HEK293 (cell line): ENCODE measurements around the gene ZDHHC1.

ENCODE experiments used
- CTCF ChIA-PET: fragments of 350-600 bp; formaldehyde crosslinking; extraction: SDS; loops from one replicate; lab custom pipeline; 2021; ENCODE audit warnings: antibody characterized with exemption; lab: Yijun Ruan, JAX
- POLR2A ChIA-PET: fragments of 300-600 bp; formaldehyde crosslinking; extraction: SDS; loops from one replicate; lab custom pipeline; 2020; ENCODE audit warnings: antibody characterized with exemption, inconsistent platforms; lab: Yijun Ruan, JAX
- H3K27ac ChIP-seq: fragments of 200-500 bp; sonication (Bioruptor generic); 2 replicates; pipeline ENCODE4 v1.5.1; 2014; ENCODE audit warnings: low read depth, low read length, control low read depth, inconsistent platforms; ENCODE audit errors: extremely low read depth
- H3K36me3 ChIP-seq, 2 experiments: fragments of 200-500 bp in 1 of 2; sonication (Bioruptor generic) in 1 of 2; 1 replicate in 1 of 2; 2 replicates in 1 of 2; pipeline ENCODE4 v1.5.1; 2014 to 2017; ENCODE audit warnings: inconsistent platforms in 2 of 2, low read length in 2 of 2; ENCODE audit not compliant: control insufficient read depth in 2 of 2, insufficient read depth in 1 of 2
- H3K4me1 ChIP-seq: fragments of 200-500 bp; sonication (Bioruptor generic); 2 replicates; pipeline ENCODE4 v1.5.1; 2014; ENCODE audit warnings: mild to moderate bottlenecking, low read length, inconsistent platforms; ENCODE audit not compliant: control insufficient read depth, insufficient read depth
- H3K4me3 ChIP-seq: 2 replicates; pipeline ENCODE4 v1.5.1; 2011; ENCODE audit warnings: low read depth, mild to moderate bottlenecking, control low read depth, low read length, moderate library complexity
- H3K9me3 ChIP-seq: fragments of 200-500 bp; sonication (Bioruptor generic); 2 replicates; pipeline ENCODE4 v1.5.1; 2014; ENCODE audit warnings: low read depth, low read length, inconsistent platforms; ENCODE audit not compliant: control insufficient read depth, insufficient read depth
- GFI1B ChIP-seq: fragments of 450-650 bp; formaldehyde crosslinking; IDR thresholded peaks from 2 replicates; pipeline ENCODE4 v1.5.1; 2016; ENCODE audit warnings: missing biosample characterization, missing genetic modification characterization
- KLF1 ChIP-seq: fragments of 450-650 bp; formaldehyde crosslinking; IDR thresholded peaks from 2 replicates; pipeline ENCODE4 v1.5.1; 2016; ENCODE audit warnings: missing biosample characterization, missing genetic modification characterization
- KLF10 ChIP-seq: fragments of 450-650 bp; IDR thresholded peaks from 2 replicates; pipeline ENCODE4 v1.5.1; 2018; ENCODE audit warnings: missing biosample characterization, mild to moderate bottlenecking, missing genetic modification characterization
- KLF16 ChIP-seq: fragments of 450-650 bp; formaldehyde crosslinking; IDR thresholded peaks from 2 replicates; pipeline ENCODE4 v1.5.1; 2017; ENCODE audit warnings: missing biosample characterization, missing genetic modification characterization
- KLF9 ChIP-seq: fragments of 450-650 bp; formaldehyde crosslinking; IDR thresholded peaks from 2 replicates; pipeline ENCODE4 v1.5.1; 2016; ENCODE audit warnings: missing biosample characterization, missing genetic modification characterization, low read depth
- PATZ1 ChIP-seq: fragments of 450-650 bp; formaldehyde crosslinking; IDR thresholded peaks from 2 replicates; pipeline ENCODE4 v1.5.1; 2016; ENCODE audit warnings: missing biosample characterization, missing genetic modification characterization
- SP3 ChIP-seq: fragments of 450-650 bp; formaldehyde crosslinking; IDR thresholded peaks from 2 replicates; pipeline ENCODE4 v1.5.1; 2016; ENCODE audit warnings: missing biosample characterization, missing genetic modification characterization
- SP7 ChIP-seq: fragments of 450-650 bp; formaldehyde crosslinking; IDR thresholded peaks from 2 replicates; pipeline ENCODE4 v1.5.1; 2016; ENCODE audit warnings: missing biosample characterization, missing genetic modification characterization
- ZBTB11 ChIP-seq: fragments of 450-650 bp; formaldehyde crosslinking; conservative IDR thresholded peaks from 2 replicates; pipeline ENCODE4 v1.5.1; 2016; ENCODE audit warnings: low read depth, missing biosample characterization, missing genetic modification characterization
- ZBTB20 ChIP-seq: fragments of 450-650 bp; formaldehyde crosslinking; IDR thresholded peaks from 2 replicates; pipeline ENCODE4 v1.5.1; 2016; ENCODE audit warnings: missing biosample characterization, missing genetic modification characterization
- ZBTB48 ChIP-seq: fragments of 450-650 bp; formaldehyde crosslinking; IDR thresholded peaks from 2 replicates; pipeline ENCODE4 v1.5.1; 2016; ENCODE audit warnings: missing biosample characterization, missing genetic modification characterization
- ZNF155 ChIP-seq: fragments of 450-650 bp; formaldehyde crosslinking; IDR thresholded peaks from 2 replicates; pipeline ENCODE4 v1.5.1; 2016; ENCODE audit warnings: missing biosample characterization, missing genetic modification characterization
- ZNF335 ChIP-seq: fragments of 450-650 bp; formaldehyde crosslinking; conservative IDR thresholded peaks from 2 replicates; pipeline ENCODE4 v1.5.1; 2016; ENCODE audit warnings: missing biosample characterization, missing genetic modification characterization
- ZNF473 ChIP-seq: fragments of 450-650 bp; formaldehyde crosslinking; IDR thresholded peaks from 2 replicates; pipeline ENCODE4 v1.5.1; 2017; ENCODE audit warnings: missing biosample characterization, missing genetic modification characterization
- ZNF600 ChIP-seq: fragments of 450-650 bp; formaldehyde crosslinking; IDR thresholded peaks from 2 replicates; pipeline ENCODE4 v1.5.1; 2016; ENCODE audit warnings: missing biosample characterization, missing genetic modification characterization
- ZNF777 ChIP-seq: fragments of 450-650 bp; formaldehyde crosslinking; IDR thresholded peaks from 2 replicates; pipeline ENCODE4 v1.5.1; 2017; ENCODE audit warnings: missing biosample characterization, missing genetic modification characterization, borderline replicate concordance
- ZNF843 ChIP-seq: fragments of 450-650 bp; formaldehyde crosslinking; IDR thresholded peaks from 2 replicates; pipeline ENCODE4 v1.5.1; 2016; ENCODE audit warnings: missing biosample characterization, missing genetic modification characterization
- ZSCAN5A ChIP-seq: fragments of 450-650 bp; formaldehyde crosslinking; IDR thresholded peaks from 2 replicates; pipeline ENCODE4 v1.5.1; 2016; ENCODE audit warnings: missing biosample characterization, missing genetic modification characterization
- TF ChIP-seq, protein P1 (sequence below): fragments of 450-650 bp; formaldehyde crosslinking; IDR thresholded peaks from 2 replicates; pipeline ENCODE4 v1.5.1; 2016; ENCODE audit warnings: missing biosample characterization, missing genetic modification characterization
- TF ChIP-seq, protein P2 (sequence below): fragments of 450-650 bp; formaldehyde crosslinking; IDR thresholded peaks from 2 replicates; pipeline ENCODE4 v1.5.1; 2016; ENCODE audit warnings: missing biosample characterization, missing genetic modification characterization
- TF ChIP-seq, protein P3 (sequence below): fragments of 450-650 bp; formaldehyde crosslinking; IDR thresholded peaks from 2 replicates; pipeline ENCODE4 v1.5.1; 2017; ENCODE audit warnings: missing biosample characterization, mild to moderate bottlenecking, missing genetic modification characterization, moderate library complexity
- TF ChIP-seq, protein P4 (sequence below): fragments of 450-650 bp; formaldehyde crosslinking; IDR thresholded peaks from 2 replicates; pipeline ENCODE4 v1.5.1; 2016; ENCODE audit warnings: missing biosample characterization, missing genetic modification characterization

ZDHHC1 gene

DNA sequence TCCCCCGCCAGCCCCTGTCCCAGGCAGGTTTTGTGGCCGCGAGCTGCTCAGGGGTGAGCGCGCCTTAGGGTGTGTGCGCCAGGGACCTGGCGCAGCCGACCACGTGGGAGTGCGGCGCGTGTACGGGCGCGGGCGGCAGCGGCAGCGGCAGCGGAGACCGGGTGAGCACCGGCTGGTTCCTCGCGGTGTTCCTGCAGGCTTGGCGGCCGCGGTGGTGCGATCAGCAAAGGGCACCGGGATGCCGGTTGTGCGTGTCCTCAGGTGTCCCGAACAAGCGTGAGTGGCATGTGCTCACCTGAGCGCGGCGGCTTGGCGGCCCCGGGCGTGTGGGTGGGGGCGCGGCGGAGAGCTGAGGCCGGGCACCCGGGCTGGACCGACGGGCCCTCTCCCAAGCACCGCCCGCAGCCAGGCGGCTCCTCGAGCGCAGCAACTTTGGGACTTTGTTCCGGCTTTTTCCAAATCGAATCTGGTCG lies 14.3 kb upstream of the ZDHHC1 start:
- peak overlapping the region; percentile 16 for H3K4me3 ChIP-seq
- H3K27ac ChIP-seq = no peak overlapping the region; the same call in 1 of the 2 replicates
- ChIA-PET POLR2A (interaction anchor here (0.8 kb wide), 1 partner anchor 13 kb away, joined by 3 read pairs; no protein-coding TSS in a partner anchor), CTCF (interaction anchor here (0.7 to 1.2 kb wide), 2 partner anchors 13 to 165 kb away, joined by 3 to 4 read pairs; no protein-coding TSS in a partner anchor)
- H3K4me1 ChIP-seq = no peaks in the 10 kb centered on the region; the same call in 1 of the 2 replicates
- peaks cover 0 to under 1% of the 10 kb centered on the region in 2 experiments; a peak in 1 of 3 replicates for H3K36me3 ChIP-seq
- H3K9me3 ChIP-seq = no peaks in the 10 kb centered on the region
- TF ChIP-seq PATZ1 (tag by site-specific recombination) = peak; percentile 50; the same call in 1 of the 2 replicates
- peak; percentile 59 for TF ChIP-seq KLF10 (tag by site-specific recombination)
- 0 out of 2 replicates have a peak, but pooled peaks have one; percentile 24 for TF ChIP-seq ZNF843
- TF ChIP-seq, protein P1, sequence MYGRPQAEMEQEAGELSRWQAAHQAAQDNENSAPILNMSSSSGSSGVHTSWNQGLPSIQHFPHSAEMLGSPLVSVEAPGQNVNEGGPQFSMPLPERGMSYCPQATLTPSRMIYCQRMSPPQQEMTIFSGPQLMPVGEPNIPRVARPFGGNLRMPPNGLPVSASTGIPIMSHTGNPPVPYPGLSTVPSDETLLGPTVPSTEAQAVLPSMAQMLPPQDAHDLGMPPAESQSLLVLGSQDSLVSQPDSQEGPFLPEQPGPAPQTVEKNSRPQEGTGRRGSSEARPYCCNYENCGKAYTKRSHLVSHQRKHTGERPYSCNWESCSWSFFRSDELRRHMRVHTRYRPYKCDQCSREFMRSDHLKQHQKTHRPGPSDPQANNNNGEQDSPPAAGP (tag by site-specific recombination) = peak; percentile 90
- peak; percentile 86; the same call in 1 of the 2 replicates for TF ChIP-seq ZSCAN5A
- TF ChIP-seq ZNF335 (tag by site-specific recombination) = peak; percentile 63; the same call in 1 of the 2 replicates
- TF ChIP-seq ZBTB20 (tag by site-specific recombination) = peak; percentile 63; the same call in 1 of the 2 replicates
- no peak for TF ChIP-seq ZNF155 (tag by site-specific recombination)
- TF ChIP-seq, protein P2, sequence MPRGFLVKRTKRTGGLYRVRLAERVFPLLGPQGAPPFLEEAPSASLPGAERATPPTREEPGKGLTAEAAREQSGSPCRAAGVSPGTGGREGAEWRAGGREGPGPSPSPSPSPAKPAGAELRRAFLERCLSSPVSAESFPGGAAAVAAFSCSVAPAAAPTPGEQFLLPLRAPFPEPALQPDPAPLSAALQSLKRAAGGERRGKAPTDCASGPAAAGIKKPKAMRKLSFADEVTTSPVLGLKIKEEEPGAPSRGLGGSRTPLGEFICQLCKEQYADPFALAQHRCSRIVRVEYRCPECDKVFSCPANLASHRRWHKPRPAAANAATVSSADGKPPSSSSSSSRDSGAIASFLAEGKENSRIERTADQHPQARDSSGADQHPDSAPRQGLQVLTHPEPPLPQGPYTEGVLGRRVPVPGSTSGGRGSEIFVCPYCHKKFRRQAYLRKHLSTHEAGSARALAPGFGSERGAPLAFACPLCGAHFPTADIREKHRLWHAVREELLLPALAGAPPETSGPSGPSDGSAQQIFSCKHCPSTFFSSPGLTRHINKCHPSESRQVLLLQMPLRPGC (tag by site-specific recombination) = no peak
- TF ChIP-seq ZNF600 (tag by site-specific recombination) = peak; percentile 55; the same call in 1 of the 2 replicates
- peak; percentile 57 for TF ChIP-seq ZBTB11 (tag by site-specific recombination)
- TF ChIP-seq SP7 (tag by site-specific recombination) = peak; percentile 50; the same call in 1 of the 2 replicates
- TF ChIP-seq KLF16 (tag by site-specific recombination) = peak; percentile 83
- TF ChIP-seq SP3 (tag by site-specific recombination) = peak; percentile 32; the same call in 1 of the 2 replicates
- no peak for TF ChIP-seq GFI1B (tag by site-specific recombination)
- TF ChIP-seq ZNF473 (tag by site-specific recombination) = no peak
- TF ChIP-seq KLF1 (tag by site-specific recombination) = peak; percentile 41; the same call in 1 of the 2 replicates
- TF ChIP-seq, protein P3, sequence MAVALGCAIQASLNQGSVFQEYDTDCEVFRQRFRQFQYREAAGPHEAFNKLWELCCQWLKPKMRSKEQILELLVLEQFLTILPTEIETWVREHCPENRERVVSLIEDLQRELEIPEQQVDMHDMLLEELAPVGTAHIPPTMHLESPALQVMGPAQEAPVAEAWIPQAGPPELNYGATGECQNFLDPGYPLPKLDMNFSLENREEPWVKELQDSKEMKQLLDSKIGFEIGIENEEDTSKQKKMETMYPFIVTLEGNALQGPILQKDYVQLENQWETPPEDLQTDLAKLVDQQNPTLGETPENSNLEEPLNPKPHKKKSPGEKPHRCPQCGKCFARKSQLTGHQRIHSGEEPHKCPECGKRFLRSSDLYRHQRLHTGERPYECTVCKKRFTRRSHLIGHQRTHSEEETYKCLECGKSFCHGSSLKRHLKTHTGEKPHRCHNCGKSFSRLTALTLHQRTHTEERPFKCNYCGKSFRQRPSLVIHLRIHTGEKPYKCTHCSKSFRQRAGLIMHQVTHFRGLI = peak; percentile 60; the same call in 1 of the 2 replicates
- TF ChIP-seq, protein P4, sequence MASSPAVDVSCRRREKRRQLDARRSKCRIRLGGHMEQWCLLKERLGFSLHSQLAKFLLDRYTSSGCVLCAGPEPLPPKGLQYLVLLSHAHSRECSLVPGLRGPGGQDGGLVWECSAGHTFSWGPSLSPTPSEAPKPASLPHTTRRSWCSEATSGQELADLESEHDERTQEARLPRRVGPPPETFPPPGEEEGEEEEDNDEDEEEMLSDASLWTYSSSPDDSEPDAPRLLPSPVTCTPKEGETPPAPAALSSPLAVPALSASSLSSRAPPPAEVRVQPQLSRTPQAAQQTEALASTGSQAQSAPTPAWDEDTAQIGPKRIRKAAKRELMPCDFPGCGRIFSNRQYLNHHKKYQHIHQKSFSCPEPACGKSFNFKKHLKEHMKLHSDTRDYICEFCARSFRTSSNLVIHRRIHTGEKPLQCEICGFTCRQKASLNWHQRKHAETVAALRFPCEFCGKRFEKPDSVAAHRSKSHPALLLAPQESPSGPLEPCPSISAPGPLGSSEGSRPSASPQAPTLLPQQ = peak; percentile 46; the same call in 1 of the 2 replicates
- peak; percentile 68 for TF ChIP-seq KLF9
- TF ChIP-seq ZNF777 (tag by site-specific recombination) = peak; percentile 54; the same call in 1 of the 2 replicates
- peak; percentile 90 for TF ChIP-seq ZBTB48 (tag by site-specific recombination)
